Fibroblast of mammary gland (primary cell): ENCODE results near the gene CCDC112.
"Not testable (repeated sequence)": the region's sequence is repeated elsewhere in the genome, so short reads cannot be mapped to it uniquely, and the experiment has no call there.

ENCODE experiments used
- DNase-seq: peaks from one replicate; pipeline ENCODE4 v3.0.0-alpha.2; 2010; ENCODE audit warnings: low read depth
- H3K4me3 ChIP-seq: 2 replicates; pipeline ENCODE4 v1.5.1; 2011; ENCODE audit warnings: low read depth, mild to moderate bottlenecking, low read length, moderate library complexity; ENCODE audit not compliant: control insufficient read depth
- TF ChIP-seq, protein P1 (sequence below): conservative IDR thresholded peaks from 2 replicates; pipeline ENCODE4 v1.5.1; 2011; ENCODE audit warnings: low read depth, low read length, inconsistent platforms; ENCODE audit not compliant: control insufficient read depth, insufficient read depth

The CCDC112 gene

DNA sequence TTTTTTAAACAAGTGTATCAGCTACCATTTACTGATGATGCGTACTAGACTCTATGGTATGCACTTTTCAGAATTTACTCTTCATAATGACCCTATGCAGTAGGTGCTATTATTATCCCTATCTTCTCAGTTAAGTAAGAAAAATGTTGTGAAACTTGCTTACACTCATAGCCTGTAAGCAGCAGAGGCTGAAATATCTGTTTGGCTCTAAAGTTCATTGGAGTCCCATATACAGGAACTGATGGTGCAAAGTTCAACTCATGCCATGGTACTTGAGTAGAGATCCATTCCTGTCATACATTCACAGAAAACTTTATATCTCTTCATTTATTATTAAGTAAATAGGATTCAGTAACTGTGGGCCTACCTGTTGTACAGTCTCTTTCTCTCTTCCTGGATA lies 41.4 kb upstream of the CCDC112 start:
- no peak overlapping the region for H3K4me3 ChIP-seq
- TF ChIP-seq, protein P1, sequence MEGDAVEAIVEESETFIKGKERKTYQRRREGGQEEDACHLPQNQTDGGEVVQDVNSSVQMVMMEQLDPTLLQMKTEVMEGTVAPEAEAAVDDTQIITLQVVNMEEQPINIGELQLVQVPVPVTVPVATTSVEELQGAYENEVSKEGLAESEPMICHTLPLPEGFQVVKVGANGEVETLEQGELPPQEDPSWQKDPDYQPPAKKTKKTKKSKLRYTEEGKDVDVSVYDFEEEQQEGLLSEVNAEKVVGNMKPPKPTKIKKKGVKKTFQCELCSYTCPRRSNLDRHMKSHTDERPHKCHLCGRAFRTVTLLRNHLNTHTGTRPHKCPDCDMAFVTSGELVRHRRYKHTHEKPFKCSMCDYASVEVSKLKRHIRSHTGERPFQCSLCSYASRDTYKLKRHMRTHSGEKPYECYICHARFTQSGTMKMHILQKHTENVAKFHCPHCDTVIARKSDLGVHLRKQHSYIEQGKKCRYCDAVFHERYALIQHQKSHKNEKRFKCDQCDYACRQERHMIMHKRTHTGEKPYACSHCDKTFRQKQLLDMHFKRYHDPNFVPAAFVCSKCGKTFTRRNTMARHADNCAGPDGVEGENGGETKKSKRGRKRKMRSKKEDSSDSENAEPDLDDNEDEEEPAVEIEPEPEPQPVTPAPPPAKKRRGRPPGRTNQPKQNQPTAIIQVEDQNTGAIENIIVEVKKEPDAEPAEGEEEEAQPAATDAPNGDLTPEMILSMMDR, result no peak
- DNase-seq, result no peak

DNA sequence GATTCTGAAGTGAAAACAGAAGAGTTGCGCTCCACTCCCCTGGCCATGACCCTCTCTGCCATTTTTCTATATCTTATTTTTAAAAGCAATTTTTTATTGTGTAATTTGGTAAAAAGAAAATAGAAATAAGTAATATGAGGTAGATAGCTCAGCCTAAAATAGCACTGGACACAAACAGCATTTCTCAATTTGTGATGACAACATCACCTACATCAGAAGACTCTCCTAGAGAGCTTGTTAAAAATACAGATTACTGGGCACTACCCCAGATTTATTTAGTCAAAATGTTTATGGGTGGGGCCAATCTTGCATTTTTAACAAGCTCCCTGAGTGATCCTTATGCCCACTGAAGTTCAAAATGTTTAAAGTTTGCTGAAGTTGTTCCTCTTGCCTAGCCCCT lies 40.5 kb upstream of the CCDC112 start:
- DNase-seq, result no peak
- no peak overlapping the region for H3K4me3 ChIP-seq
- TF ChIP-seq, protein P1, result no peak

DNA sequence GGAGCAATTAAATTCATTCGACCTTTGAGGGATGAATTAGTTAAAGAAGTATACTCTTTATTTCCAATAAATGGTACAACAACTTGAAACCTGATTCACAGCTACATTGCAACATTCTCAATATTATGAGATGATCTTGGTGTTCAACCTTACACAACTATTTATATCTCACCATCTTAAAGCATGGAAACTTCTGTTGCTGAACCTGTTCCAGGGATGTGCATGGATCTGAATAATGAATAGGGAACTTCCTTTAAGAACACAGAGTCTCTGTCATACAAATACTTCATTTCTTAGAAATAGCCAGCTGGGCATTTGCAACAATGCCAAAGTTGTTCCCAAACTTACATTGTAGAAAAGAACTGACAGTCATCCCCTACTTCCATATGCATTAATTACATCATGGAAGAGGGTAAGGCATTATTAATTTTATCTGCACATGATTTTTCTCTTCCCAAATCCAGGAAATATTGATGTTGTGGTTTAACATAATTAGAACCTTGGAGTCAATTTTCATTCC lies 39.8 kb upstream of the CCDC112 start:
- TF ChIP-seq, protein P1, result no peak
- DNase-seq, result no peak
- H3K4me3 ChIP-seq, result no peak overlapping the region

DNA sequence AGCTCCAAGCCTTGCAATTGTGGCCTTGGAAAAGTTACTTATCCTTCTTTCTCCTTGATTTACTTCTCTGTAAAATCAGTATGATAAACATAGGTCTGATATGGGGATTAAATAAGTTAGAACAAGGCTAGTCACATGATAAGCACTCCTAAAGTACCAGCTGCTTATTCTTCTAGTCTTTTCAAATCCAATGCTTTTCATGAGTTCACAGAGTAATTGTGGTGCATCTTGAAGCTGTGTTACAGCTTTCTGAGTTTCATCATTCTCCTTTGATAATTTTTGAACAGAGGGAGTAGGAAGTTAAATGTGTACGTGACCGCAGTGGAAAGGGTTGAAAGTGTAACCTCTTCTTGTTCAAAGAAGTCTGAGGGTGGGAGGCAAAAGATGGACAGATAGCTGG lies 38.8 kb upstream of the CCDC112 start:
- TF ChIP-seq, protein P1, result no peak
- no peak for DNase-seq

DNA sequence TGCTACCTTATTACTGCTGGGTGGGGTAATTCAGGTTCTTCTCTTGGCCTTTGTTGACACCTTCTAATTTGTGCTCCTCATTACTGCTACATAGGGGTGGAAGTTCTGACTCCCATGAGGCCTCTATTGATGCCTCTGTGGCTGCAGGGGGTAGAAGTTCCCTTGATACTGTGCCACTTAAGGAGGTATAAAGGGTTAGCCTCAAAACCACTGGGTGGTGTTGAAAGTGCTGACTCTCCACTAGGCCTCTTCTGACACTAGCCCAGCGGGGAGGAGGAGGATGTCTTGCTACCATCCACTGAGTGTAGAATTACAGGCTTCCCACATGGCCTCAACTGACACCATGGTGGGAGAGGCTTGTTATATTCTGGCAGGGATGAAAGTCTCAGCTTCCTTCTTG lies 36.7 kb upstream of the CCDC112 start:
- H3K4me3 ChIP-seq, result no peak overlapping the region
- peak; percentile 47 for DNase-seq
- TF ChIP-seq, protein P1, result no peak

More for the DNA sequence above, 38.8 kb upstream of the CCDC112 start:
- H3K4me3 ChIP-seq, result no peak overlapping the region

DNA sequence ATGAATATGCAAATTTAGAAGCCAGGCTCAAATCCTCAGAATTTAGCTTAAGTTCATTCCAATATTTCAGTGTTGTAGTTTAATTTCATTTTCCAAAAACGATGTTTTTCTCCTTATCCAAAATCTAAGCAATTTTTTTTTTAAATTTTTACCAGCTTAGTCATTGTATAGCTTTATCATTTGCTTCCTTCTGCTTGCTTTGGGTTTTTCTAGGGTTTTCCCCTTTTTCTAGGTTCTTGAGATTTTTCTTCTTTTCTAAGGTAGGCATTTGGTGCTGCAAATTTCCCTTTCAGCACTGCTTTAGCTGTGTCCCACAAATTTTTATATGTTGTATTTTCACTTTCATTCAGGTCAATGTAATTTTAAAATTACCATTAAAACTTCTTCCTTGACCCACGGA lies 34.4 kb upstream of the CCDC112 start:
- TF ChIP-seq, protein P1, result no peak
- no peak overlapping the region for H3K4me3 ChIP-seq
- DNase-seq, result no peak

DNA sequence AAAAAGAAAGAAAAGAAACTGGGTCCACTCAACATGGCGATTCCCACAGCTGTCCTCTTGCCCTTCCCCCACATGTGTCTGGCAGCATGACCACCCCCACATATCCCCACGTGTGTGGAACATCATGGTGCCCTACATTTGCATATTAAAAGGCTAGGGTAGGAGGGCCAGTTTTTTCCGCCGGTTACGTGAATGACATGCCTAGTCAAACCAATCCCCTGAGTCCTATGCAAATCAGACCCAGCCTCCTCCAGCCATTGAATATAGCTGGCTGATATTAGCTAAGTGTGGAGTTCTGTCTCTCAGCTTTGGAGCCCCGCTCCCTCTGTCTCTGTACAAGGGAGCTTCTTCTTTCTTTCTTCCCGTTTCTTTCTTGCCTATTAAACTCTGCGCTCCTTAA lies 33.0 kb upstream of the CCDC112 start:
- no peak overlapping the region for H3K4me3 ChIP-seq
- DNase-seq, result no peak
- TF ChIP-seq, protein P1, result no peak

DNA sequence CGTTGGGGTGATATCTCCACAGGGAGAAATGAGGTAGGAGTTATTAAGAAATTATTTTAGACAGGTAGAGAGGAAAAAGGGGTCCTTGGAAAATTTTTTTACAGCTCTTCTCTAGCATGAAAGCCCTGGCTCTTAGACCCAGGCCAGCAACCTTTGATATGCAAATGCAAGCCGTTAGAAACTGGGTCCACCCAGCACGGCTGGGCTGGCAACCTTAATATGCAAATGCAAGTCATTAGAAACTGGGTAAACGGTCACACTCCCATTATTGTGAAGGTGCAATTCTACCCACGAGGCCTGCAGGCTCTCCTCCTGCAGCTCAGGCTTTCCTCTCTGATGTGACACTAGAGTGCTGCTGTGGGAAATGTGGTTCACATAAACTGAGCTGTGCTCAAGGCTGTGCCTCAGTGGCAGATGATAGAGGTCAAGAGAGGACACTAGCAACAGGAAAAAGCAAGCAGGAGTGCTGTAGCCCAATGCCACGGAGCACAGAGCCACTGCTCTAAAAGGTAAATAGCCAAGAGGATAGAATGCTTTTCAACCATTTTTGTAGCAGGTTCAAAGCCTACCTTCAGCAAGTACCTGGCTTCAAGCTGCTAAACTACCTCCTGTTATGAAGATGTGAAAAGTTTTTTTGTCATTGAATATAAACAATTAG lies 32.3 kb upstream of the CCDC112 start:
- DNase-seq, H3K4me3 ChIP-seq: not testable (repeated sequence)
